Ureter (tissue), 1 donor: ENCODE results near the gene DXO. TPM values are rescaled to one million over a fixed set of nuclear protein-coding genes. Genes with fewer than 3 reads are reported as not detected.
"Not testable (repeated sequence)": the region's sequence is repeated elsewhere in the genome, so short reads cannot be mapped to it uniquely, and the experiment has no call there.

Experiments used
- DNase-seq: peaks from one replicate; pipeline ENCODE4 v3.0.0-alpha.2; 2020; ENCODE audit warnings: low spot score
- total RNA-seq: library from RNA; stranded (reverse); gene quantifications from one replicate; pipeline ENCODE4 v1.2.4, GENCODE V29; 2023
- donor health status: DM: yes; HTN: yes; CAD: no.

DXO gene
- 29.3 TPM for total RNA-seq

GRCh38 chr6:31971993-31972708 lies at the start of gene DXO:
TSS of gene DXO (minus strand) at chr6:31972138. CDS start at chr6:31971675, 463 bp downstream.
- peak; percentile 97 for DNase-seq

- DNase-seq: not testable (repeated sequence)
Observed at GRCh38 chr6:32014547-32014946, 42.6 kb upstream of the DXO start, which contains the start of gene C4B. TSS of gene C4B (plus strand) at chr6:32014795. CDS start at chr6:32014846, 51 bp downstream.

GRCh38 chr6:32013738-32014137 lies 41.8 kb upstream of the DXO start:
- not testable (repeated sequence) for DNase-seq

- not testable (repeated sequence) for DNase-seq
Observed at GRCh38 chr6:32012941-32013617, 41.1 kb upstream of the DXO start.

GRCh38 chr6:32010856-32011530 lies 39.1 kb upstream of the DXO start:
- not testable (repeated sequence) for DNase-seq

- not testable (repeated sequence) for DNase-seq
Observed at GRCh38 chr6:32009537-32009936, 37.6 kb upstream of the DXO start.

- not testable (repeated sequence) for DNase-seq
Observed at GRCh38 chr6:32008616-32009015, 36.7 kb upstream of the DXO start.

- not testable (repeated sequence) for DNase-seq
Observed at GRCh38 chr6:32008037-32008436, 36.1 kb upstream of the DXO start.

GRCh38 chr6:32007086-32007485 lies 35.1 kb upstream of the DXO start:
- not testable (repeated sequence) for DNase-seq

GRCh38 chr6:32005991-32006529 lies 34.1 kb upstream of the DXO start:
- not testable (repeated sequence) for DNase-seq

- DNase-seq: not testable (repeated sequence)
Observed at GRCh38 chr6:32005538-32005880, 33.6 kb upstream of the DXO start.

GRCh38 chr6:32004864-32005537 lies 33.1 kb upstream of the DXO start:
- DNase-seq: not testable (repeated sequence)

- not testable (repeated sequence) for DNase-seq
Observed at GRCh38 chr6:32004393-32004792, 32.5 kb upstream of the DXO start.

- DNase-seq: not testable (repeated sequence)
Observed at GRCh38 chr6:32003301-32003700, 31.4 kb upstream of the DXO start.

GRCh38 chr6:32002546-32003268 lies 30.8 kb upstream of the DXO start:
- DNase-seq: not testable (repeated sequence)

- not testable (repeated sequence) for DNase-seq
Observed at GRCh38 chr6:31996385-31996784, 24.4 kb upstream of the DXO start.

- not testable (repeated sequence) for DNase-seq
Observed at GRCh38 chr6:31994421-31994820, 22.5 kb upstream of the DXO start.

GRCh38 chr6:31989363-31989762 lies 17.4 kb upstream of the DXO start:
- not testable (repeated sequence) for DNase-seq

- DNase-seq: not testable (repeated sequence)
Observed at GRCh38 chr6:31981744-31982143, 9.8 kb upstream of the DXO start, which contains the start of gene C4A. TSS of gene C4A (plus strand) at chr6:31982057. CDS start at chr6:31982108, 51 bp downstream.

- not testable (repeated sequence) for DNase-seq
Observed at GRCh38 chr6:31980998-31981397, 9.1 kb upstream of the DXO start.
